ENCODE data around the gene VRK3. TPM values are rescaled to one million over a fixed set of nuclear protein-coding genes. Genes with fewer than 3 reads are reported as not detected.
"Not testable (repeated sequence)": the region's sequence is repeated elsewhere in the genome, so short reads cannot be mapped to it uniquely, and the experiment has no call there.

VRK3 gene
- total RNA-seq, 2 donors from 2014 or later = 43.5 to 48.9 TPM

GRCh38 chr19:49949742-49950589 lies 75.2 kb downstream of the VRK3 start:
- H3K4me3 Mint-ChIP-seq = no peak overlapping the region
- peaks cover 8% of the 10 kb centered on the region for H3K9me3 Mint-ChIP-seq
- WGBS, 2 experiments (ENCODE audit: insufficient coverage in 1 of 2, insufficient read length in 1 of 2) = 64 to 88% methylated on average over 7 to 11 of the region's 11 CpGs
- TF ChIP-seq CTCF (conservative IDR thresholded peaks at IDR 0.05) = no peak
- Histone ChIP-seq H3K4me1 (ENCODE audit: control insufficient read depth, insufficient read depth, low read length) (no peaks in the 10 kb centered on the region), H3K27ac (ENCODE audit: low read depth, low read length) (no peak overlapping the region), H3K27me3 (ENCODE audit: control insufficient read depth, insufficient read depth, low read length, poor library complexity, severe bottlenecking) (no peaks in the 10 kb centered on the region), H3K36me3 (ENCODE audit: control insufficient read depth, insufficient read depth, low read length) (no peaks in the 10 kb centered on the region), H3K9me3 (ENCODE audit: control insufficient read depth, low read length) (no peaks in the 10 kb centered on the region), H3K9ac (ENCODE audit: extremely low read depth, low read length, poor library complexity, severe bottlenecking) (no peak overlapping the region), H3K4me3 (ENCODE audit: low read length) (no peak overlapping the region)
- H3K36me3 Mint-ChIP-seq (ENCODE audit: low read depth) = no peaks in the 10 kb centered on the region
- no peak for DNase-seq
- no peak overlapping the region for H3K27ac Mint-ChIP-seq
- peaks cover 7% of the 10 kb centered on the region for H3K27me3 Mint-ChIP-seq (ENCODE audit: insufficient read depth)
- H3K4me1 Mint-ChIP-seq = peaks cover 2% of the 10 kb centered on the region

GRCh38 chr19:49946415-49946814 lies 78.8 kb downstream of the VRK3 start:
- H3K9me3 ChIP-seq (ENCODE audit: control insufficient read depth, low read length) = no peaks in the 10 kb centered on the region
- H3K27me3 ChIP-seq (ENCODE audit: control insufficient read depth, insufficient read depth, low read length, poor library complexity, severe bottlenecking) = no peaks in the 10 kb centered on the region
- WGBS, 2 experiments (ENCODE audit: insufficient coverage in 1 of 2, insufficient read length in 1 of 2) = 88 to 89% methylated on average over 5 to 8 of the region's 8 CpGs
- no peaks in the 10 kb centered on the region for H3K36me3 ChIP-seq (ENCODE audit: control insufficient read depth, insufficient read depth, low read length)
- peaks cover 4% of the 10 kb centered on the region for H3K9me3 Mint-ChIP-seq
- H3K27me3 Mint-ChIP-seq (ENCODE audit: insufficient read depth) = peaks cover 7% of the 10 kb centered on the region
- H3K9ac ChIP-seq (ENCODE audit: extremely low read depth, low read length, poor library complexity, severe bottlenecking) = no peak overlapping the region
- TF ChIP-seq CTCF (conservative IDR thresholded peaks at IDR 0.05) = no peak
- no peak overlapping the region for H3K4me3 ChIP-seq (ENCODE audit: low read length)
- H3K27ac Mint-ChIP-seq = no peak overlapping the region
- DNase-seq = no peak
- no peak overlapping the region for H3K27ac ChIP-seq (ENCODE audit: low read depth, low read length)
- no peaks in the 10 kb centered on the region for H3K36me3 Mint-ChIP-seq (ENCODE audit: low read depth)
- H3K4me1 ChIP-seq (ENCODE audit: control insufficient read depth, insufficient read depth, low read length) = no peaks in the 10 kb centered on the region
- no peaks in the 10 kb centered on the region for H3K4me1 Mint-ChIP-seq
- no peak overlapping the region for H3K4me3 Mint-ChIP-seq

GRCh38 chr19:49944567-49944966 lies 80.6 kb downstream of the VRK3 start:
- H3K27ac Mint-ChIP-seq; DNase-seq; H3K27ac ChIP-seq (ENCODE audit: low read depth, low read length); H3K4me1 Mint-ChIP-seq; H3K27me3 ChIP-seq (ENCODE audit: control insufficient read depth, insufficient read depth, low read length, poor library complexity, severe bottlenecking); H3K27me3 Mint-ChIP-seq (ENCODE audit: insufficient read depth); H3K36me3 ChIP-seq (ENCODE audit: control insufficient read depth, insufficient read depth, low read length); H3K36me3 Mint-ChIP-seq (ENCODE audit: low read depth); H3K4me1 ChIP-seq (ENCODE audit: control insufficient read depth, insufficient read depth, low read length); H3K9ac ChIP-seq (ENCODE audit: extremely low read depth, low read length, poor library complexity, severe bottlenecking); H3K4me3 Mint-ChIP-seq; H3K9me3 ChIP-seq (ENCODE audit: control insufficient read depth, low read length); H3K4me3 ChIP-seq (ENCODE audit: low read length); H3K9me3 Mint-ChIP-seq: not testable (repeated sequence)
- 78 to 95% methylated on average over 1 to 4 of the region's 5 CpGs for WGBS, 2 experiments (ENCODE audit: insufficient coverage in 1 of 2, insufficient read length in 1 of 2)
